ENCODE measurements around the gene C11orf21.
"Not testable (repeated sequence)": the region's sequence is repeated elsewhere in the genome, so short reads cannot be mapped to it uniquely, and the experiment has no call there.

The C11orf21 gene

GRCh38 chr11:2295971-2296912 lies 5.5 kb downstream of the C11orf21 start:
- no peak for DNase-seq

GRCh38 chr11:2294926-2295290 lies 6.8 kb downstream of the C11orf21 start:
- no peak for DNase-seq

- no peak for DNase-seq
These were observed 7.5 kb downstream of the C11orf21 start for GRCh38 chr11:2293984-2294925.

- DNase-seq = no peak
These were observed 8.2 kb downstream of the C11orf21 start for GRCh38 chr11:2293531-2293971.

- no peak for DNase-seq
These were observed 11.3 kb downstream of the C11orf21 start for GRCh38 chr11:2290351-2290841.

GRCh38 chr11:2289859-2290258 lies 11.9 kb downstream of the C11orf21 start:
- DNase-seq = no peak

GRCh38 chr11:2289350-2289749 lies 12.4 kb downstream of the C11orf21 start:
- DNase-seq = no peak

GRCh38 chr11:2287091-2287490 lies 14.6 kb downstream of the C11orf21 start:
- no peak for DNase-seq

- not testable (repeated sequence) for DNase-seq
These were observed 15.4 kb downstream of the C11orf21 start for GRCh38 chr11:2286350-2286749.

- no peak for DNase-seq
These were observed 21.5 kb downstream of the C11orf21 start for GRCh38 chr11:2280208-2280607.

GRCh38 chr11:2277933-2278523 lies 23.7 kb downstream of the C11orf21 start:
- DNase-seq = no peak

- DNase-seq = no peak
These were observed 24.7 kb downstream of the C11orf21 start for GRCh38 chr11:2277008-2277346.

GRCh38 chr11:2276280-2277007 lies 25.3 kb downstream of the C11orf21 start:
- DNase-seq = no peak

GRCh38 chr11:2275334-2276279 lies 26.1 kb downstream of the C11orf21 start:
- no peak for DNase-seq

GRCh38 chr11:2273771-2274170 lies 27.9 kb downstream of the C11orf21 start:
- DNase-seq = no peak

- DNase-seq = no peak
These were observed 28.4 kb downstream of the C11orf21 start for GRCh38 chr11:2273311-2273710.

GRCh38 chr11:2272946-2273280 lies 28.8 kb downstream of the C11orf21 start:
- DNase-seq = no peak

- no peak for DNase-seq
These were observed 29.3 kb downstream of the C11orf21 start for GRCh38 chr11:2272228-2272945.

- no peak for DNase-seq
These were observed 30.1 kb downstream of the C11orf21 start for GRCh38 chr11:2271327-2272227.

GRCh38 chr11:2271077-2271326 lies 30.7 kb downstream of the C11orf21 start:
- no peak for DNase-seq
